Forelimb muscle (tissue), 1 donor: ENCODE data around the gene DCDC2. TPM values are rescaled to one million over a fixed set of nuclear protein-coding genes. Genes with fewer than 3 reads are reported as not detected.
A peak's percentile ranks its signal among the peaks of the same experiment; 100 is the strongest.
"Not testable (repeated sequence)": the region's sequence is repeated elsewhere in the genome, so short reads cannot be mapped to it uniquely, and the experiment has no call there.

Experiments used
- DNase-seq: peaks from one replicate; pipeline ENCODE4 v3.0.0-alpha.2; 2013; ENCODE audit warnings: low read depth
- polyA plus RNA-seq: library from polyadenylated mRNA; unstranded; fragments of 120-200 nt; gene quantifications from one replicate; pipeline ENCODE4 v1.2.1, GENCODE V29; 2013; ENCODE audit not compliant: insufficient read length

DCDC2 gene
- polyA plus RNA-seq, 1 donor: 0.06 TPM

GRCh38 chr6:24148154-24148570, 209.7 kb downstream of the DCDC2 start:
- DNase-seq: no peak

- no peak for DNase-seq
Measured at GRCh38 chr6:24147511-24148153, 210.2 kb downstream of the DCDC2 start.

GRCh38 chr6:24146871-24147270, 211.0 kb downstream of the DCDC2 start:
- DNase-seq: no peak

GRCh38 chr6:24145690-24146131, 212.1 kb downstream of the DCDC2 start:
- no peak for DNase-seq

GRCh38 chr6:24142733-24143132, 215.1 kb downstream of the DCDC2 start:
- DNase-seq: not testable (repeated sequence)

GRCh38 chr6:24140591-24140990, 217.3 kb downstream of the DCDC2 start:
- peak; percentile 80 for DNase-seq

- no peak for DNase-seq
Measured at GRCh38 chr6:24139639-24140038, 218.2 kb downstream of the DCDC2 start.

- no peak for DNase-seq
Measured at GRCh38 chr6:24139080-24139479, 218.8 kb downstream of the DCDC2 start.

- no peak for DNase-seq
Measured at GRCh38 chr6:24131751-24132150, 226.1 kb downstream of the DCDC2 start.

GRCh38 chr6:24127316-24127715, 230.5 kb downstream of the DCDC2 start:
- no peak for DNase-seq

- DNase-seq: peak; percentile 36
Measured at GRCh38 chr6:24126586-24127192, 231.2 kb downstream of the DCDC2 start.

GRCh38 chr6:24125980-24126379, 231.9 kb downstream of the DCDC2 start, which contains the start of gene NRSN1:
TSS of gene NRSN1 (plus strand) at chr6:24126215. CDS start at chr6:24134328, 8,113 bp downstream.
- no peak for DNase-seq

GRCh38 chr6:24122139-24122538, 235.7 kb downstream of the DCDC2 start:
- DNase-seq: no peak

Other genes starting within 250 kb of the DCDC2 start
- gene NRSN1, start 231.8 kb downstream of the DCDC2 start, polyA plus RNA-seq: not detected
- gene MRS2, start 44.9 kb upstream of the DCDC2 start, polyA plus RNA-seq: 22.9 TPM
- gene GPLD1, start 131.5 kb upstream of the DCDC2 start, polyA plus RNA-seq: 2.5 TPM
- 8.3 TPM for gene ALDH5A1, start 136.9 kb upstream of the DCDC2 start, polyA plus RNA-seq